SK-N-SH treated with all-trans-retinoic acid at 6 μM for 48 hours (cell line): ENCODE results near the gene TAS2R39.

Experiments used
- ATAC-seq: fragments of 200-7000 bp; cut with Tn5 transposase; 3 replicates; pipeline ENCODE4 v1.9.1; 2020; ENCODE audit warnings: mild to moderate bottlenecking, moderate library complexity
- ARNTL ChIP-seq: fragments of 450-650 bp; formaldehyde crosslinking; IDR thresholded peaks from 2 replicates; pipeline ENCODE4 v1.5.0; 2020; ENCODE audit warnings: low read depth, mild to moderate bottlenecking, moderate library complexity, borderline replicate concordance
- BACH2 ChIP-seq: fragments of 250-450 bp; sonication (Bioruptor Pico); IDR thresholded peaks from 2 replicates; pipeline ENCODE4 v1.9.0; 2021; ENCODE audit warnings: mild to moderate bottlenecking, borderline replicate concordance
- GLIS3 ChIP-seq: fragments of 250-450 bp; sonication (Bioruptor Pico); IDR thresholded peaks from 2 replicates; pipeline ENCODE4 v1.5.0; 2020; ENCODE audit warnings: mild to moderate bottlenecking, moderate library complexity
- ISL1 ChIP-seq: fragments of 250-450 bp; sonication (Bioruptor Pico); IDR thresholded peaks from 2 replicates; pipeline ENCODE4 v2.1.2; 2022; ENCODE audit warnings: mild to moderate bottlenecking, moderate library complexity
- OSR1 ChIP-seq: fragments of 250-450 bp; sonication (Bioruptor Pico); IDR thresholded peaks from 2 replicates; pipeline ENCODE4 v1.8.0; 2022; ENCODE audit warnings: moderate library complexity, mild to moderate bottlenecking, inconsistent platforms
- PPARA ChIP-seq: fragments of 250-450 bp; sonication (Bioruptor Pico); IDR thresholded peaks from 2 replicates; pipeline ENCODE4 v1.5.0; 2020; ENCODE audit warnings: mild to moderate bottlenecking, borderline replicate concordance
- RARB ChIP-seq: fragments of 250-450 bp; sonication (Bioruptor Pico); IDR thresholded peaks from 2 replicates; pipeline ENCODE4 v1.8.0; 2021; ENCODE audit warnings: mild to moderate bottlenecking, moderate library complexity
- SNAI2 ChIP-seq: fragments of 250-450 bp; sonication (Bioruptor Pico); IDR thresholded peaks from 2 replicates; pipeline ENCODE4 v1.5.0; 2020; ENCODE audit warnings: mild to moderate bottlenecking, moderate library complexity
- TCF4 ChIP-seq: fragments of 250-450 bp; sonication (Bioruptor Pico); IDR thresholded peaks from 2 replicates; pipeline ENCODE4 v1.8.0; 2021; ENCODE audit warnings: mild to moderate bottlenecking, moderate library complexity, borderline replicate concordance
- TOX ChIP-seq: fragments of 250-450 bp; sonication (Bioruptor Pico); IDR thresholded peaks from 2 replicates; pipeline ENCODE4 v1.8.0; 2021; ENCODE audit warnings: mild to moderate bottlenecking, moderate library complexity, borderline replicate concordance
- TSHZ2 ChIP-seq: fragments of 250-450 bp; sonication (Bioruptor Pico); IDR thresholded peaks from 2 replicates; pipeline ENCODE4 v1.5.0; 2020; ENCODE audit warnings: mild to moderate bottlenecking, moderate library complexity
- ZC3H10 ChIP-seq: fragments of 250-450 bp; sonication (Bioruptor Pico); IDR thresholded peaks from 2 replicates; pipeline ENCODE4 v1.5.1; 2021; ENCODE audit warnings: mild to moderate bottlenecking, moderate library complexity
- ZFP3 ChIP-seq: fragments of 250-450 bp; sonication (Bioruptor Pico); IDR thresholded peaks from 2 replicates; pipeline ENCODE4 v1.5.0; 2020; ENCODE audit warnings: mild to moderate bottlenecking, moderate library complexity
- ZFP30 ChIP-seq: fragments of 450-650 bp; formaldehyde crosslinking; IDR thresholded peaks from 2 replicates; pipeline ENCODE4 v1.5.0; 2022; ENCODE audit warnings: mild to moderate bottlenecking, moderate library complexity
- ZNF565 ChIP-seq: fragments of 450-650 bp; formaldehyde crosslinking; conservative IDR thresholded peaks from 2 replicates; pipeline ENCODE4 v1.5.0; 2020; ENCODE audit warnings: low read depth, mild to moderate bottlenecking, moderate library complexity
- ZNF70 ChIP-seq: fragments of 450-650 bp; formaldehyde crosslinking; IDR thresholded peaks from 2 replicates; pipeline ENCODE4 v1.5.0; 2020; ENCODE audit warnings: mild to moderate bottlenecking, moderate library complexity
- ZNF8 ChIP-seq: fragments of 450-650 bp; formaldehyde crosslinking; IDR thresholded peaks from 2 replicates; pipeline ENCODE4 v1.5.0; 2020; ENCODE audit warnings: mild to moderate bottlenecking, moderate library complexity
- TF ChIP-seq, protein P1 (sequence below): fragments of 250-450 bp; sonication (Bioruptor Pico); IDR thresholded peaks from 2 replicates; pipeline ENCODE4 v1.5.1; 2020; ENCODE audit warnings: low read depth, mild to moderate bottlenecking, moderate library complexity
- TF ChIP-seq, protein P2 (sequence below): fragments of 250-450 bp; sonication (Bioruptor Pico); IDR thresholded peaks from 2 replicates; pipeline ENCODE4 v1.8.0; 2021; ENCODE audit warnings: low read depth, mild to moderate bottlenecking, moderate library complexity, borderline replicate concordance
- TF ChIP-seq, protein P3 (sequence below): fragments of 250-450 bp; sonication (Bioruptor Pico); IDR thresholded peaks from 2 replicates; pipeline ENCODE4 v1.5.1; 2021; ENCODE audit warnings: mild to moderate bottlenecking, moderate library complexity
- TF ChIP-seq, protein P4 (sequence below): fragments of 250-450 bp; sonication (Bioruptor Pico); IDR thresholded peaks from 2 replicates; pipeline ENCODE4 v1.8.0; 2020; ENCODE audit warnings: mild to moderate bottlenecking, moderate library complexity, borderline replicate concordance

TAS2R39 gene

DNA sequence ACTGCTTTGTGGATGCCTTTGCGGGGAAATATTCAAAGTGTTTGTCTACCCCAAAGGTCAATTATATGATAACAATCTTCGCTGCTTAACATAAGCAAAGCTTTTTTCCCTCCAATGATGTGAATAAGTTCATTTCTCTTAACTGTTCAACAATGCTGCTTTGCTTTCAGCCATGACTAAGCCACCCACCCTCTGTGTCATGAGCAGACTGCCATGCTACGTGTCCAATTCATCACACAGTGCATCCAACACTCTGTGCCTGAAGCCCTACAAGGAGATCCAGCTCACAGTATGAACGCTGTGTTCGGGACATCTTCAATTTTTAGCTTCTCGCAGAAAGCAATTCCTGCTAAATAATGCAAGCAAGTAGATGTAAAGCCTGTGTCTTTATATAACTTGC is 32.9 kb downstream of the TAS2R39 start:
- TF ChIP-seq TCF4 (CRISPR knock-in tag) (no peak), ARNTL (no peak), ZFP30 (CRISPR knock-in tag) (no peak), BACH2 (CRISPR knock-in tag) (no peak), TSHZ2 (CRISPR knock-in tag) (no peak), ZNF70 (CRISPR knock-in tag) (no peak), RARB (no peak), ZNF565 (CRISPR knock-in tag) (no peak), ZNF8 (CRISPR knock-in tag) (no peak), ISL1 (CRISPR knock-in tag) (no peak), OSR1 (CRISPR knock-in tag) (no peak), PPARA (no peak), TOX (CRISPR knock-in tag) (no peak), ZC3H10 (CRISPR knock-in tag) (no peak), ZFP3 (CRISPR knock-in tag) (no peak)
- TF ChIP-seq, protein P1, sequence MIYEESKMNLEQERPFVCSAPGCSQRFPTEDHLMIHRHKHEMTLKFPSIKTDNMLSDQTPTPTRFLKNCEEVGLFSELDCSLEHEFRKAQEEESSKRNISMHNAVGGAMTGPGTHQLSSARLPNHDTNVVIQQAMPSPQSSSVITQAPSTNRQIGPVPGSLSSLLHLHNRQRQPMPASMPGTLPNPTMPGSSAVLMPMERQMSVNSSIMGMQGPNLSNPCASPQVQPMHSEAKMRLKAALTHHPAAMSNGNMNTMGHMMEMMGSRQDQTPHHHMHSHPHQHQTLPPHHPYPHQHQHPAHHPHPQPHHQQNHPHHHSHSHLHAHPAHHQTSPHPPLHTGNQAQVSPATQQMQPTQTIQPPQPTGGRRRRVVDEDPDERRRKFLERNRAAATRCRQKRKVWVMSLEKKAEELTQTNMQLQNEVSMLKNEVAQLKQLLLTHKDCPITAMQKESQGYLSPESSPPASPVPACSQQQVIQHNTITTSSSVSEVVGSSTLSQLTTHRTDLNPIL (CRISPR knock-in tag): no peak
- TF ChIP-seq, protein P2, sequence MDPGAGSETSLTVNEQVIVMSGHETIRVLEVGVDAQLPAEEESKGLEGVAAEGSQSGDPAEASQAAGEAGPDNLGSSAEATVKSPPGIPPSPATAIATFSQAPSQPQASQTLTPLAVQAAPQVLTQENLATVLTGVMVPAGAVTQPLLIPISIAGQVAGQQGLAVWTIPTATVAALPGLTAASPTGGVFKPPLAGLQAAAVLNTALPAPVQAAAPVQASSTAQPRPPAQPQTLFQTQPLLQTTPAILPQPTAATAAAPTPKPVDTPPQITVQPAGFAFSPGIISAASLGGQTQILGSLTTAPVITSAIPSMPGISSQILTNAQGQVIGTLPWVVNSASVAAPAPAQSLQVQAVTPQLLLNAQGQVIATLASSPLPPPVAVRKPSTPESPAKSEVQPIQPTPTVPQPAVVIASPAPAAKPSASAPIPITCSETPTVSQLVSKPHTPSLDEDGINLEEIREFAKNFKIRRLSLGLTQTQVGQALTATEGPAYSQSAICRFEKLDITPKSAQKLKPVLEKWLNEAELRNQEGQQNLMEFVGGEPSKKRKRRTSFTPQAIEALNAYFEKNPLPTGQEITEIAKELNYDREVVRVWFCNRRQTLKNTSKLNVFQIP (CRISPR knock-in tag): no peak
- TF ChIP-seq, protein P3, sequence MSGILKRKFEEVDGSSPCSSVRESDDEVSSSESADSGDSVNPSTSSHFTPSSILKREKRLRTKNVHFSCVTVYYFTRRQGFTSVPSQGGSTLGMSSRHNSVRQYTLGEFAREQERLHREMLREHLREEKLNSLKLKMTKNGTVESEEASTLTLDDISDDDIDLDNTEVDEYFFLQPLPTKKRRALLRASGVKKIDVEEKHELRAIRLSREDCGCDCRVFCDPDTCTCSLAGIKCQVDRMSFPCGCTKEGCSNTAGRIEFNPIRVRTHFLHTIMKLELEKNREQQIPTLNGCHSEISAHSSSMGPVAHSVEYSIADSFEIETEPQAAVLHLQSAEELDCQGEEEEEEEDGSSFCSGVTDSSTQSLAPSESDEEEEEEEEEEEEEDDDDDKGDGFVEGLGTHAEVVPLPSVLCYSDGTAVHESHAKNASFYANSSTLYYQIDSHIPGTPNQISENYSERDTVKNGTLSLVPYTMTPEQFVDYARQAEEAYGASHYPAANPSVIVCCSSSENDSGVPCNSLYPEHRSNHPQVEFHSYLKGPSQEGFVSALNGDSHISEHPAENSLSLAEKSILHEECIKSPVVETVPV (CRISPR knock-in tag): no peak
- TF ChIP-seq, protein P4, sequence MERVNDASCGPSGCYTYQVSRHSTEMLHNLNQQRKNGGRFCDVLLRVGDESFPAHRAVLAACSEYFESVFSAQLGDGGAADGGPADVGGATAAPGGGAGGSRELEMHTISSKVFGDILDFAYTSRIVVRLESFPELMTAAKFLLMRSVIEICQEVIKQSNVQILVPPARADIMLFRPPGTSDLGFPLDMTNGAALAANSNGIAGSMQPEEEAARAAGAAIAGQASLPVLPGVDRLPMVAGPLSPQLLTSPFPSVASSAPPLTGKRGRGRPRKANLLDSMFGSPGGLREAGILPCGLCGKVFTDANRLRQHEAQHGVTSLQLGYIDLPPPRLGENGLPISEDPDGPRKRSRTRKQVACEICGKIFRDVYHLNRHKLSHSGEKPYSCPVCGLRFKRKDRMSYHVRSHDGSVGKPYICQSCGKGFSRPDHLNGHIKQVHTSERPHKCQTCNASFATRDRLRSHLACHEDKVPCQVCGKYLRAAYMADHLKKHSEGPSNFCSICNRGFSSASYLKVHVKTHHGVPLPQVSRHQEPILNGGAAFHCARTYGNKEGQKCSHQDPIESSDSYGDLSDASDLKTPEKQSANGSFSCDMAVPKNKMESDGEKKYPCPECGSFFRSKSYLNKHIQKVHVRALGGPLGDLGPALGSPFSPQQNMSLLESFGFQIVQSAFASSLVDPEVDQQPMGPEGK (CRISPR knock-in tag): no peak
- ATAC-seq: no peak

DNA sequence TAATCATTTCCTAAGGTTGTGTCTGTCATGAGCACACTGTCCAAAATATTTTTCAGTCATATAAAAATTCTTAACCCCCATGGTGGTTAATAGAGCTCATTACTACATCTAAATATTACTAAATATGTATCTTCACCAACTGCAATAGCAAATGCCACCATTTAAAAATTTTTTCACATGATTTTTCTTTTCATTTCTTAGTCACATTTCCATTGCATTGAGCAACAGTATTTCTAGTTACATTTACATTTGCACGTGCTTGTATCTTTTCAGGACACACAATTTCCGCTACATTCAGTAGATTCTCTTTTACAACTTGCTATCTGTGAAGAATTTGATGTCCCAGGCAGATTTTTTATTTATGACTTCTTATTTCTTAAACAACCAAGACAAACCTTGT is 33.5 kb downstream of the TAS2R39 start:
- ATAC-seq: no peak
- TF ChIP-seq, protein P3 (CRISPR knock-in tag): no peak
- TF ChIP-seq GLIS3: no peak
- no peak for TF ChIP-seq OSR1 (CRISPR knock-in tag)
- TF ChIP-seq ARNTL: no peak
- TF ChIP-seq SNAI2 (CRISPR knock-in tag): no peak
- no peak for TF ChIP-seq TSHZ2 (CRISPR knock-in tag)
- no peak for TF ChIP-seq ZNF8 (CRISPR knock-in tag)
- TF ChIP-seq ZFP3 (CRISPR knock-in tag): no peak
- no peak for TF ChIP-seq TCF4 (CRISPR knock-in tag)
- no peak for TF ChIP-seq ZC3H10 (CRISPR knock-in tag)
- no peak for TF ChIP-seq RARB
- TF ChIP-seq, protein P2 (CRISPR knock-in tag): no peak
